Measurements from ENCODE around the gene RRN3.
"Not testable (repeated sequence)": the region's sequence is repeated elsewhere in the genome, so short reads cannot be mapped to it uniquely, and the experiment has no call there.

- not testable (repeated sequence) for TF ChIP-seq POLR2AphosphoS5, POLR2A (IDR thresholded peaks at IDR 0.05)
Measured at GRCh38 chr16:15028345-15028715, 65.7 kb downstream of the RRN3 start.

Measured in spleen (tissue), 3 donors.